HCEC 1CT (cell line): Measurements from ENCODE around the gene ZSCAN1.

Experiments
- DNase-seq: peaks from one replicate; pipeline ENCODE4 v3.0.0-alpha.2; 2017

ZSCAN1 gene

GRCh38 chr19:58040751-58041525 is 7.1 kb downstream of the ZSCAN1 start:
- no peak for DNase-seq

- DNase-seq: no peak
These were observed 8.9 kb downstream of the ZSCAN1 start for GRCh38 chr19:58042495-58043340.

GRCh38 chr19:58044391-58044790 is 10.6 kb downstream of the ZSCAN1 start:
- no peak for DNase-seq

- no peak for DNase-seq
These were observed 11.1 kb downstream of the ZSCAN1 start for GRCh38 chr19:58044886-58045285.

- no peak for DNase-seq
These were observed 11.7 kb downstream of the ZSCAN1 start for GRCh38 chr19:58045411-58046050.

- DNase-seq: no peak
These were observed 13.0 kb downstream of the ZSCAN1 start for GRCh38 chr19:58046856-58047255.

GRCh38 chr19:58047672-58048071 is 13.8 kb downstream of the ZSCAN1 start:
- DNase-seq: no peak

- no peak for DNase-seq
These were observed 18.4 kb downstream of the ZSCAN1 start for GRCh38 chr19:58052256-58052655.

- DNase-seq: no peak
These were observed 19.8 kb downstream of the ZSCAN1 start for GRCh38 chr19:58053480-58054156.

GRCh38 chr19:58054901-58055874 is 21.4 kb downstream of the ZSCAN1 start:
- DNase-seq: no peak

- no peak for DNase-seq
These were observed 22.4 kb downstream of the ZSCAN1 start for GRCh38 chr19:58056261-58056660.

GRCh38 chr19:58056861-58057260 is 23.0 kb downstream of the ZSCAN1 start:
- DNase-seq: no peak

- no peak for DNase-seq
These were observed 24.6 kb downstream of the ZSCAN1 start for GRCh38 chr19:58058467-58058866.

GRCh38 chr19:58059003-58059670 is 25.3 kb downstream of the ZSCAN1 start, which contains the start of gene ZNF135:
TSS of gene ZNF135 (plus strand) at chr19:58059282. CDS start at chr19:58060003, 721 bp downstream.
- no peak for DNase-seq

GRCh38 chr19:58059671-58060078 is 25.9 kb downstream of the ZSCAN1 start:
- no peak for DNase-seq

- no peak for DNase-seq
These were observed 26.4 kb downstream of the ZSCAN1 start for GRCh38 chr19:58060231-58060630.

- DNase-seq: no peak
These were observed 29.9 kb downstream of the ZSCAN1 start for GRCh38 chr19:58063712-58064111.

GRCh38 chr19:58067240-58067912 is 33.6 kb downstream of the ZSCAN1 start:
- DNase-seq: no peak

GRCh38 chr19:58079792-58080191 is 46.0 kb downstream of the ZSCAN1 start:
- no peak for DNase-seq

- no peak for DNase-seq
These were observed 49.2 kb downstream of the ZSCAN1 start for GRCh38 chr19:58083021-58083420.
